Activated T-cell treated with anti-CD3 and anti-CD28 coated beads, Interleukin-2, amount 50 U/mL, for 24 hours (primary cell): Measurements from ENCODE around the gene SRSF5.
"Not testable (repeated sequence)": the region's sequence is repeated elsewhere in the genome, so short reads cannot be mapped to it uniquely, and the experiment has no call there.

Experiments
- DNase-seq: peaks from one replicate; pipeline ENCODE4 v3.0.0-alpha.2; 2020
- H3K27ac Mint-ChIP-seq: 2 replicates; pipeline ENCODE4 v1.8.0; 2020; ENCODE audit warnings: mild to moderate bottlenecking, mixed read lengths
- H3K27me3 Mint-ChIP-seq: 2 replicates; pipeline ENCODE4 v1.8.0; 2020; ENCODE audit warnings: mixed read lengths
- H3K36me3 Mint-ChIP-seq: 2 replicates; pipeline ENCODE4 v1.8.0; 2020; ENCODE audit warnings: low read depth, mixed read lengths
- H3K4me1 Mint-ChIP-seq: 2 replicates; pipeline ENCODE4 v1.8.0; 2020; ENCODE audit warnings: low read depth, mixed read lengths
- H3K4me3 Mint-ChIP-seq: 2 replicates; pipeline ENCODE4 v1.8.0; 2020; ENCODE audit warnings: mild to moderate bottlenecking, moderate library complexity, mixed read lengths
- H3K9me3 Mint-ChIP-seq: 2 replicates; pipeline ENCODE4 v1.8.0; 2020; ENCODE audit warnings: mixed read lengths

Gene SRSF5

DNA sequence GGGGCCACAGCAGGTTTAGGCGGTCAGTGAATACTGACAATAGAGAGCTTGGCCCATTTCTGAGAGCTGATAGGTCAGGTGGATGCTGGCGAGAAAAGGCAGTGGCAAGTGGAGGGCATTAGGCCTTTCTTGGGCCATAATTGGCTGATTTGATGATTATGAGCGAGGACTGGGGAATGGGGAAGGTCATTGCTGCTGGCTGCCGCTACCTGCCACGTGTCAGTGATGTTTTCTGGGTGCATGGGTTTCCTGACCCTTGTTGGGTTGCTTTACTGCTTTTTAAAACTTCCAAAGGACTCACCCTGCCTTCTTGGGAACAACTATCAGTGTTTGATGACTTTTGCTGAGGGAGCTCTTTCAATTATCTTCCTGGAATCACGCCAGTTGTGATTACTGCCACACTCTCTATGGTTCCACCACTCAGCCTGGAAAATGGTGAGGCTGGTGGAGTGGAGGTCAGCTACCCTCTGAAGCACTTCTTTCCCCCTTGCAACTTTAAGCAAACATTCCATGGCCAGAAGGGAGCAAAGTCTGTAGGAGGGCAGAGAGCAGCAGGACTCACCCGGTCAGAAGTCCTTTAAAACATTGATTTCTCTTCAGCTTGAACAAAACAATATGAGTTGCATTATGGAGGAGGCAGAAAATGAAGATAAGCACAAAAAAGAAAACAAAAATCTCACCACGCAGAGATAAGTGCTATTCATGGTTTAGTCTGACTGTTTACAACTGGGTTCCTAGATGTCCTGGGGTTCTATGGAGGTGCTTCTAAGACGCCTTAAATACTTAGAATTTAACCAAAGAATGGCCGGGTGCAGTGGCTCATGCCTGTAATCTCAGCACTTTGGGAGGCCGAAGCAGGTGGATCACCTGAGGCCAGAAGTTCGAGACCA lies 42.2 kb downstream of the SRSF5 start:
- no peak overlapping the region for H3K27ac Mint-ChIP-seq
- DNase-seq: no peak
- H3K36me3 Mint-ChIP-seq: no peaks in the 10 kb centered on the region
- no peak overlapping the region for H3K4me3 Mint-ChIP-seq
- no peaks in the 10 kb centered on the region for H3K9me3 Mint-ChIP-seq
- no peaks in the 10 kb centered on the region for H3K4me1 Mint-ChIP-seq
- no peaks in the 10 kb centered on the region for H3K27me3 Mint-ChIP-seq

DNA sequence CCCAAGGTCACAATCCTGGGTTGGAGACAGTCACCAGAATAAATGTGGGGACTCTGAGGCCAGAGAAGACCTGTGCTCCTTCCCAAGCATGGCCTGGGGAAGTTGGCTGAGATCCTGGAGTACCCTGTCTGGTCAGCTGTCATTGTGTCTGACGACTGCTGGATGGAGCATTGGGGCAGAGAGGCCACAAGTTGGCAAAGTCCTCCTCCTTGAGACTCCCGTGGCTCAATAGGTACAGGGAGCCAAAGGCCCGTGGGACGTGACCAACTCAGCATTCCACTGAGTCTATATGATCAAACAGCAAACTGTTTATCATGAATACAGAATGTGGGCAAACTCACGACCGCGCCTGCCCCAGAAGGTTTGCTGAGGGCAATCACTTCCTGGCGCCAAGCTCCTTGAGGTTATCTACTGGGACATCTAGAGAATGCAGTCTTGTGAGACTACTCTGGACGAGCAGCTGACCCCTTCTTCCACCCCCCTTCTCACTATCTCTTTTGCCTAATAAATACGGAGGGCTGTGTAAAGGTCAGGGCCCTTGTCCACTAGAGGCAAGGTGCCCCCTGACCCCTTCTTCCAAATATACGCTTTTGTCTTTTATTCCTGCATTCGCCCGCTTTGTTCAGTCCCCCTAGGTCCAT lies 44.4 kb downstream of the SRSF5 start:
- no peaks in the 10 kb centered on the region for H3K36me3 Mint-ChIP-seq
- H3K27me3 Mint-ChIP-seq: no peaks in the 10 kb centered on the region
- H3K4me3 Mint-ChIP-seq: no peak overlapping the region
- H3K9me3 Mint-ChIP-seq: no peaks in the 10 kb centered on the region
- H3K27ac Mint-ChIP-seq: no peak overlapping the region
- no peaks in the 10 kb centered on the region for H3K4me1 Mint-ChIP-seq
- no peak for DNase-seq

DNA sequence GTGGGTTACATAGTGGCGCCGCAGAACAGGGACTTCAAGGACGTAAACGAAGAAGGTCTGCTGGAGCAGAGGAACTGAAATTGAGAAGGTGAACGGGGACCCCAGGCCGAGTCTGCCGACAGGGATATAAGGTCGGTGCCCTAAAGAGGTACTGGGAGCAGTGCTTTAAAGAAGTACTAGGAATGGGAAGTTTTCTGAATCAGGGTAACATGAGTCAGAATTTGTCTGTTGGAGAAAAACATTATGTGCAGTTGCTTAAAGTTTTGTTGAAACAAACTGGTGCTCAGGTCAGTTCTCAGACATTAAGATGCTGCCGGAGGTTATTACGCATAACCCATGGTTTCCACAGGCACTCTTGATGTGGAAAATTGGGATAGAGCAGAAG lies 44.9 kb downstream of the SRSF5 start:
- DNase-seq: no peak
- Mint-ChIP-seq H3K4me1 (no peaks in the 10 kb centered on the region), H3K27me3 (no peaks in the 10 kb centered on the region), H3K9me3 (no peaks in the 10 kb centered on the region), H3K4me3 (no peak overlapping the region), H3K36me3 (no peaks in the 10 kb centered on the region), H3K27ac (no peak overlapping the region)

DNA sequence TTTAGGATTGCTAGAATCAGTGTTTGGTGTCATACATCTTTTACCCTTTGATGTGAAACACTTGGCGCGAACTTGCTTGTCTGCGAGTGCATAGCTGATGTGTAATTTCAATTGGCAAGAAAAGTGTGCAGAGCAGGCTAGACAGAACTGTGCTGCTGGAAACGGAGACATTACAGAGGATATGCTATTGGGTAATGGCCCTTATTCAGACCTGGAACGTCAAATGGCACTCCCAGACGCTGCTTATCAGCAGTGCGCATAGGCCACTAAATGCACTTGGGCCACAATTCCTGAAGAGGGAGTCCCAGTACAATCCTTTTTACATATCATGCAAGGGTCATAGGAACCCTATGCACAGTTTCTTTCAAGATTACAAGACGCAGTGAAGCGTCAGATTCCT lies 45.8 kb downstream of the SRSF5 start:
- Mint-ChIP-seq H3K9me3 (no peaks in the 10 kb centered on the region), H3K4me1 (no peaks in the 10 kb centered on the region), H3K36me3 (no peaks in the 10 kb centered on the region), H3K4me3 (no peak overlapping the region), H3K27ac (no peak overlapping the region), H3K27me3 (no peaks in the 10 kb centered on the region)
- DNase-seq: no peak

DNA sequence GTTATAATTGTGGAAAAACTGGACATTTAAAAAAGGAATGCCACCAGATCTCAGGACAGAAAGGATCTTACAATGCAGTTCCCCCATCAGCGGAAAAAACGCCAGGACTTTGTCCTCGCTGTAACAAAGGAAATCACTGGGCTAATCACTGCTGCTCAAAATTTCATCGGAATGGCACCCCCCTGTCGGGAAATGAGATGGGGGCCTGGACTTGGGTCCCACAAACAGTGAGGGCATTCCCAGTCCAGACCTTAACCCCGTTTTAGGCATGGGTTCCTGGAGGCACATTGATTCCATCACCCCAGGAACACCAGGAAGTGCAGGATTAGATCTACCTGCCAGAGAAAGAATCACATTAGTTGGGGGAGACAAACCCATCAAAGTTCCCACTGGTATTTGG lies 46.4 kb downstream of the SRSF5 start:
- H3K4me3 Mint-ChIP-seq, DNase-seq, H3K27me3 Mint-ChIP-seq, H3K9me3 Mint-ChIP-seq, H3K4me1 Mint-ChIP-seq, H3K36me3 Mint-ChIP-seq, H3K27ac Mint-ChIP-seq: not testable (repeated sequence)

DNA sequence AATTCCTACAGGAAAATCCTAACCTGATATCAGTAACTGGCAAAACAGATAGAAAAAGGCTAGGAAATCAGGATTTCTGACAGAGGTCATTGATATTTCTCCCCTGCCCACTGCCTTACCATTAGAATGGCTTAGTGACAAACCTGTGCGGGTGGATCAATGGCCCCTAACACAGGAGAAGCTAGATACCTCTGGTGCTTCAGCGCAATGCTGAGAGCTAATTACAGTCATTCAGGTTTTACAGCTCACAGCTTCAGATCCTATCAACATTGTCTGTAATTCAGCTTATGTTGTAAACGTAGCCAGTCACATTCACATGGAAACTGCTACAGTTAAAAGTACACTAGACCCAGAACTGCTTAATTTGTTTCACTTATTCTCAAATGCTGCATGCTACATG lies 47.5 kb downstream of the SRSF5 start:
- peaks cover 6% of the 10 kb centered on the region for H3K27me3 Mint-ChIP-seq
- H3K9me3 Mint-ChIP-seq: no peaks in the 10 kb centered on the region
- no peak for DNase-seq
- no peak overlapping the region for H3K27ac Mint-ChIP-seq
- no peak overlapping the region for H3K4me3 Mint-ChIP-seq
- peaks cover 4% of the 10 kb centered on the region for H3K4me1 Mint-ChIP-seq
- no peaks in the 10 kb centered on the region for H3K36me3 Mint-ChIP-seq

DNA sequence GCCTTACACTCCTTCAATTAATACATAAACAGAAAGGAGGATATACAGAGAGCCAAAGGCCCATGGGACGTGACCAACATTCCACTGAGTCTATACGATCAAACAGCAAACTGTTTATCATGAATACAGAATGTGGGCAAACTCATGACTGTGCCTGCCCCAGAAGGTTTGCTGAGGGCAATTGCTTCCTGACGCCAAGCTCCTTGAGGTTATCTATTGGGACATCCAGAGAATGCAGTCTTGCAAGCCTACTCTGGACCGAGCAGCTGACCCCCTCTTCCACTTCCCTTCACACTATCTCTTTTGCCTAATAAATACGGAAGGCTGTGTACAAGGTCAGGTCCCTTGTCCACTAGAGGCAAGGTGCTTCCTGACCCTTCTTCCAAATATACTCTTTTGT lies 48.6 kb downstream of the SRSF5 start:
- DNase-seq: no peak
- Mint-ChIP-seq H3K4me1 (peaks cover 4% of the 10 kb centered on the region), H3K4me3 (no peak overlapping the region), H3K27ac (no peak overlapping the region), H3K27me3 (peaks cover 6% of the 10 kb centered on the region), H3K9me3 (no peaks in the 10 kb centered on the region), H3K36me3 (no peaks in the 10 kb centered on the region)

DNA sequence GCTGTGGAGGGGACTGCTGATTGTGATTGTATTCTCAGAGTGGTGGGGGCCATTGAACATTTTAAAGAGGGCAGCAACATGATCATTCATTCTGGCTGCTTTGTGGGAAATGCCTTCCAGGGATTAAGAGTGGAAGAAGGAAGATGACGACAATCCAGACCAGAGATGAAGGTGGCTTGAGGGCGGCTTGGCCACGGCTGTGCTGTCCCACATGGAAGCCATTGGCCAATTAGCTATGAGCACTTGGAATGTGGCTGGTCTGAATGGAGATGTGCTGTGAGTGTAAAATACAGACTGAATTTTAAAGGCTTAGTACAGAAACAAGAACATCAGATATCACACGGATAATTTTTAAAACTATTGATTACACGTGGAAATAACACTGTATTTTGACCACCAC lies 49.3 kb downstream of the SRSF5 start:
- no peak overlapping the region for H3K4me3 Mint-ChIP-seq
- DNase-seq: no peak
- no peaks in the 10 kb centered on the region for H3K9me3 Mint-ChIP-seq
- peaks cover 6% of the 10 kb centered on the region for H3K27me3 Mint-ChIP-seq
- H3K4me1 Mint-ChIP-seq: peaks cover 4% of the 10 kb centered on the region
- H3K36me3 Mint-ChIP-seq: no peaks in the 10 kb centered on the region
- H3K27ac Mint-ChIP-seq: no peak overlapping the region

DNA sequence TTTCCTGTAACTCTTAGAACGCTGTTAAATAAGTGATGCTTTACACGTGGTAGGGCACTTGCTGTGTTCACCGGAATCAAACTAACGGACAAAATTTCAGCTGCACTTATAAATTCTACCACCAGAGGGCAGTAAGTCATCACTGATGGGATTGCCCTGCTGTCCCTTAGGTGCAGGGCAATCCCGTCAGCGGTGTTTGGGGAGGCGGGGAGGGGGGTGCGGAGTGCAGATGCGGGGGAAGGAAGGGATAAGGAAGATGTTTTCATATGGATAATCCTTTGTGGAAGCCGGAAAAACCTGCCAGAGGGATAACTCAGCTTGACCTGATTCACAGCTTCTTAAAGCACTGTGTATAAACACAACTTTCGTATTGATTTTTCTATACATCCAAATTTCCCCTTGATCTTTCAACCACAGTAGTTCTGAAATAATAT lies 51.8 kb downstream of the SRSF5 start:
- H3K4me1 Mint-ChIP-seq: peaks cover 4% of the 10 kb centered on the region
- peaks cover 6% of the 10 kb centered on the region for H3K27me3 Mint-ChIP-seq
- H3K4me3 Mint-ChIP-seq: no peak overlapping the region
- peak; percentile 65 for DNase-seq
- no peak overlapping the region for H3K27ac Mint-ChIP-seq
- H3K9me3 Mint-ChIP-seq: no peaks in the 10 kb centered on the region
- no peaks in the 10 kb centered on the region for H3K36me3 Mint-ChIP-seq

DNA sequence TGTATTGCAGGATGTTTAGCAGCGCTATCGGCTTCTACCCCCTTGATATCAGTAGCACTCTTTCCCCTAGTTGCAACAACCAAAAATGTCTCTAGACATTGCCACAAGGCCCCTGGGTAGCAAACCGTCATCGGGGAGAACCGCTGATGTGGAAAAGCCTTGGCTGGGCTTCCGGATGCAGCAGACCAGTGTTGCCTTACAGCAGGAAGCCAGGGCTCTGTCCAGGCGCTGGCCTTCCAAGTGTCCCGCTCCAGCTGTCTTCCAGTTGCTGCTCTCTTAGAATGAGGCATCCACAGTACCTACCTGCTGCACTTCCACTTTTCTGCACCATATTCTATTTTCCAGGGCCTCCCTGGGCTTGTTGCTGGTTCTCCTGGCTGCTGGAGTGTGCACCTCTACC lies 52.7 kb downstream of the SRSF5 start:
- Mint-ChIP-seq H3K4me3 (no peak overlapping the region), H3K27me3 (peaks cover 6% of the 10 kb centered on the region), H3K27ac (no peak overlapping the region), H3K9me3 (no peaks in the 10 kb centered on the region), H3K4me1 (peaks cover 4% of the 10 kb centered on the region), H3K36me3 (no peaks in the 10 kb centered on the region)
- no peak for DNase-seq

DNA sequence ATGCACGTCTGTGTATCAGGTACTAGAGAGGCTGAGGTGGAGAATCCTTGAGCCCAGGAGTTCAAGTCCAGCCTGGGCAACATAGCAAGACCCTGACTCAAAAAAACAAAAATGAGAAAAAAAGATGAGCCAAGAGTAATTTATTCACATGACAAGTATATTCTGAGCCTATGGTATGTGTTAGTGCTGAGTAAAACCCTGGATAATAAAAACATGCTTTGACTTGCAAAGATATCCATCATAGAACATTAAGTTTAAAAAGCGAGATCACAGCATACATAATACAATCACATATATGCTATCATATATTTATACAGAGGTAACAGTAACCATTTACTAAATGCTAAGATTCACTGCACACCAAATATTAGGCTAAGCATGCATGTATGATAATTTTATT lies 54.0 kb downstream of the SRSF5 start:
- Mint-ChIP-seq H3K27me3 (peaks cover 6% of the 10 kb centered on the region), H3K36me3 (no peaks in the 10 kb centered on the region), H3K4me1 (peaks cover 4% of the 10 kb centered on the region), H3K4me3 (no peak overlapping the region), H3K9me3 (no peaks in the 10 kb centered on the region), H3K27ac (no peak overlapping the region)
- DNase-seq: no peak
